GM12865 (cell line): ENCODE data around the gene BTBD1.

Experiments used
- DNase-seq: peaks from one replicate; pipeline ENCODE4 v3.0.0; 2010; ENCODE audit warnings: low read depth
- H3K4me3 ChIP-seq: 2 replicates; pipeline ENCODE4 v1.5.1; 2011; ENCODE audit warnings: mild to moderate bottlenecking, low read depth, low read length, control low read depth
- CTCF ChIP-seq: IDR thresholded peaks from 2 replicates; pipeline ENCODE4 v1.5.1; 2011; ENCODE audit warnings: low read length, control low read depth, low read depth, inconsistent platforms; ENCODE audit not compliant: insufficient read depth; ENCODE audit errors: missing control alignments

Gene BTBD1

GRCh38 chr15:82979726-82980125, 87.3 kb downstream of the BTBD1 start:
- TF ChIP-seq CTCF, result no peak
- H3K4me3 ChIP-seq, result no peak overlapping the region
- no peak for DNase-seq

- DNase-seq, result no peak
- TF ChIP-seq CTCF, result no peak
- H3K4me3 ChIP-seq, result no peak overlapping the region
These were observed 88.6 kb downstream of the BTBD1 start for GRCh38 chr15:82978438-82978837.

DNA sequence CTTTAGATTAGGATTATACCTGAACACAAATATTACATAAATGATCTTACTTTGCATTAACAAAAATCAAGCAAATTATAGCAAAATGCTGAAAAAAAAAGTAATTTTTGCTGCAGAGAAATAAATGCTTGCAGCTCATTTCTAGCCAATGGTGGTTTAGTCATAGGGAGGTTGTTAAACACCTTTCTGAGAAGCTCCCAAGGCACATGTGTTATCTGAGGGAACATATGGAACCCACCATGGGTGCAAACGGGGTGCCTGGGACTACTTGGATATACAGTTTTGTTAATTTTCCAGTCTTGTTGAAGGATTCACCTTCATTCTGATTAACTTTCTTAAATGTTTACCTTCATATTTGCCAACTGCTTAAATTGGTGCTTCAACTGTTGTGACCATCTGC, 90.0 kb downstream of the BTBD1 start:
- no peak for DNase-seq
- no peak for TF ChIP-seq CTCF
- H3K4me3 ChIP-seq, result no peak overlapping the region

DNA sequence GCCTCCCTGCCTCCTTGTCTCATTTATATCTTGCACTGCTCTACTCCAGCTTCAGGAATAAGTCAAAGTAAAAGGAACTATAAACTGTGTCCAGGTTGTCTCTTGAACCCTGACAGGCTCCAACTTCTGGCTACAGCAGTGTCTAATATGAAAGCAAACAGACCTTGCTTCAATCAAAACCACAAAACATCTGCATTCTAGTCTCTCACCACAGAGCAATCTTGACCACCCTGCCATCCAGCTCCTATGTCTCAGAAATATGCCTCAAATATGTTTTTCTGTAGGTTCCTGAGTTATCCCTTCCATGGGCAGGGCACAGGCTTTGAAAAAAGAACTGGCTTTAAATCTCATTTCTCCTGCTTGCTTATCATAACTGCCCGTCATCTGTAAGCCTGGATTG, 94.1 kb downstream of the BTBD1 start:
- no peak for TF ChIP-seq CTCF
- H3K4me3 ChIP-seq, result no peak overlapping the region
- no peak for DNase-seq

DNA sequence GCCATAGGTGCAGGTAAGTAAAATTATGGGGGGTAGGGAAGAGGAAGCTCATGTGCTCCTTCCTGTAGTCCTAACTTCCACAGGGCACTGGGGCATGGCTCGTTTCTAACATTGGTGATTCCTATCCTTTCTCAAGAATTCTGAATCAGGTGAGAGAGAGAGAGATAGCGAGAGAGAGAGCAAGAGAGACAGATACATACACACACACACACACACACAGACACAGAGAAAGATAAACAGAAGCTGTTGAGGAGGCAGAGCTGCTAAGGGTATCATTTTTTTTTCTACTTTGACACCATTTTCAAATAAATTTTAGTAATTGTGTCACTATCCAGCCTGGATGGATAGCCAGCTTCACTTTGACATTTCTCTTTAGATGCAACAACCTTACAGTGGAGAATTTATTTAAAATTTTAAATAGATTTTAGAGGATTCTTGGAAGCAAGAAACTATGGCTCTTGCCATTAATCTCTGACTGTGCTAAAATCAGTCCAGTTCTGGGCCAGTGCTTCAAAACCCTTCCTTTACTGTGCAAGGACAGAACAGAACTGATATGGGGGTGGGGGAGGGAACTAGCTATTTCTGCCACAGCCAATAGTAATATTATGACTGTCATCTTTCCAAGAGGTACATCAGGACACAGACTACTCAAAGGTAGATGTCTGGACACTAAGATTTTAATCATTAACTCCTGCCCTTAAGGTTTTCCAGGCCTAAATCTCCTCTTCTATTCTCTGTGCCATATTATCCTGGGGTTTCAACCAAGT, 95.7 kb downstream of the BTBD1 start:
- no peak for TF ChIP-seq CTCF
- no peak overlapping the region for H3K4me3 ChIP-seq
- no peak for DNase-seq

DNA sequence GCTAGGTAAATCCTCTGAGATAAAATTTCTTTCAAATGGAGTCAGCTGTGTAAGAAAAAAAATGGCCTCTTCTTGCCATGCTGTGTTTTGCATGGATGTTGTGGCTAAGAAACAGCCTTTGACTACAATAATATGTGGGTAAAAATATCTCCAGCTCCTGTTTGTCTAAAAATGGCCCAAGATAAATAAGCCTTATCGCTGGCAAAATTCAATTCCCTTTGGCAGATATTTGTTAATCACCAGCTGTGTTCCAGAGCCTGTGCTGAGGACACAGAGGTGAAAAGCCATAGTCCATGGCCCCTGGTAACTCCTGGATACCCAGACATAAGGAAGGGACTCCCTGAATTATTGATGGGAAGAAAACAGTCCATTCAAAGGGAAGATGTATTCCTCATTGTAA, 96.4 kb downstream of the BTBD1 start:
- no peak for DNase-seq
- no peak for TF ChIP-seq CTCF
- H3K4me3 ChIP-seq, result no peak overlapping the region
